A673 (cell line): Measurements from ENCODE around the gene ZNF23. TPM values are rescaled to one million over a fixed set of nuclear protein-coding genes. Genes with fewer than 3 reads are reported as not detected.

ENCODE experiments used
- BruUV-seq: library from RNA; stranded (reverse); fragments of 400-500 nt; replicated peaks from 2 replicates; lab custom pipeline; 2021; lab: Mats Ljungman, UMichigan
- CTCF ChIA-PET: fragments of 300-600 bp; sonication (Branson Sonifier 250); formaldehyde crosslinking; loops from one replicate; lab custom pipeline; 2022; ENCODE audit warnings: antibody characterized with exemption; lab: Charles Lee
- POLR2A ChIA-PET: fragments of 300-600 bp; sonication (Branson Sonifier 250); formaldehyde crosslinking; loops from one replicate; lab custom pipeline; 2022; ENCODE audit warnings: antibody characterized with exemption; ENCODE audit not compliant: low non-redundant PET; lab: Charles Lee
- DNase-seq: peaks from one replicate; pipeline ENCODE4 v3.0.0-alpha.2; 2015; ENCODE audit warnings: low spot score
- H3K27ac ChIP-seq: fragments of 200-600 bp; sonication (generic); 2 replicates; pipeline ENCODE4 v1.5.1; 2016; ENCODE audit warnings: mixed run types, low read depth, mild to moderate bottlenecking, mixed read lengths, antibody characterized with exemption, low read length; ENCODE audit not compliant: poor library complexity, severe bottlenecking
- H3K27me3 ChIP-seq: fragments of 200-600 bp; sonication (generic); replicated peaks from 2 replicates; pipeline ENCODE4 v1.6.1; 2017; ENCODE audit warnings: mixed run types, low read depth, mild to moderate bottlenecking, mixed read lengths, antibody characterized with exemption, low read length; ENCODE audit not compliant: insufficient read depth, poor library complexity
- H3K36me3 ChIP-seq: fragments of 200-600 bp; sonication (generic); 2 replicates; pipeline ENCODE4 v1.6.1; 2016; ENCODE audit warnings: mixed run types, mild to moderate bottlenecking, mixed read lengths, antibody characterized with exemption, low read length; ENCODE audit not compliant: insufficient read depth, poor library complexity, severe bottlenecking
- H3K4me1 ChIP-seq: fragments of 200-600 bp; sonication (generic); 2 replicates; pipeline ENCODE4 v1.6.1; 2017; ENCODE audit warnings: mixed run types, mild to moderate bottlenecking, mixed read lengths, antibody characterized with exemption, low read length; ENCODE audit not compliant: insufficient read depth, poor library complexity, severe bottlenecking
- H3K4me3 ChIP-seq: fragments of 200-600 bp; sonication (generic); 2 replicates; pipeline ENCODE4 v1.5.1; 2016; ENCODE audit warnings: low read depth, mixed run types, mild to moderate bottlenecking, mixed read lengths, low read length; ENCODE audit not compliant: poor library complexity, severe bottlenecking
- H3K9me3 ChIP-seq: fragments of 200-600 bp; sonication (generic); 2 replicates; pipeline ENCODE4 v1.6.1; 2016; ENCODE audit warnings: mixed run types, low read depth, mild to moderate bottlenecking, mixed read lengths, antibody characterized with exemption, low read length; ENCODE audit not compliant: poor library complexity, severe bottlenecking
- EZH2 ChIP-seq: fragments of 200-600 bp; sonication (generic); IDR thresholded peaks from 2 replicates; pipeline ENCODE4 v1.6.1; 2017; ENCODE audit warnings: borderline replicate concordance, low read depth, mild to moderate bottlenecking, mixed read lengths, antibody characterized with exemption, low read length; ENCODE audit not compliant: poor library complexity, severe bottlenecking
- intact Hi-C: fragments of 100-400 bp; cut with micrococcal nuclease; formaldehyde crosslinking; loops from one replicate; pipeline ENCODE4 v1.10.0; 2022; ENCODE audit not compliant: unreplicated experiment
- total RNA-seq: library from RNA; stranded (reverse); gene quantifications from 2 replicates; pipeline ENCODE4 v1.2.3, GENCODE V29; 2021
- TF ChIP-seq, protein P1 (sequence below): fragments of 300-800, 200-600 bp; sonication (generic); conservative IDR thresholded peaks from 2 replicates; pipeline ENCODE4 v1.5.1; 2017; ENCODE audit warnings: low read depth, mild to moderate bottlenecking, antibody characterized with exemption, low read length, moderate library complexity, mixed read lengths

The ZNF23 gene
- total RNA-seq, 1 experiment from 2014 or later, result 10.2 TPM

- BruUV-seq, result no TSS peak
- POLR2A ChIA-PET, result no interaction called here
- Histone ChIP-seq H3K27ac (no peak overlapping the region), H3K4me3 (no peak overlapping the region), H3K36me3 (peaks cover 11% of the 10 kb centered on the region), H3K9me3 (peaks cover 34% of the 10 kb centered on the region), H3K4me1 (no peaks in the 10 kb centered on the region), H3K27me3 (peaks cover 2% of the 10 kb centered on the region)
- TF ChIP-seq, protein P1, sequence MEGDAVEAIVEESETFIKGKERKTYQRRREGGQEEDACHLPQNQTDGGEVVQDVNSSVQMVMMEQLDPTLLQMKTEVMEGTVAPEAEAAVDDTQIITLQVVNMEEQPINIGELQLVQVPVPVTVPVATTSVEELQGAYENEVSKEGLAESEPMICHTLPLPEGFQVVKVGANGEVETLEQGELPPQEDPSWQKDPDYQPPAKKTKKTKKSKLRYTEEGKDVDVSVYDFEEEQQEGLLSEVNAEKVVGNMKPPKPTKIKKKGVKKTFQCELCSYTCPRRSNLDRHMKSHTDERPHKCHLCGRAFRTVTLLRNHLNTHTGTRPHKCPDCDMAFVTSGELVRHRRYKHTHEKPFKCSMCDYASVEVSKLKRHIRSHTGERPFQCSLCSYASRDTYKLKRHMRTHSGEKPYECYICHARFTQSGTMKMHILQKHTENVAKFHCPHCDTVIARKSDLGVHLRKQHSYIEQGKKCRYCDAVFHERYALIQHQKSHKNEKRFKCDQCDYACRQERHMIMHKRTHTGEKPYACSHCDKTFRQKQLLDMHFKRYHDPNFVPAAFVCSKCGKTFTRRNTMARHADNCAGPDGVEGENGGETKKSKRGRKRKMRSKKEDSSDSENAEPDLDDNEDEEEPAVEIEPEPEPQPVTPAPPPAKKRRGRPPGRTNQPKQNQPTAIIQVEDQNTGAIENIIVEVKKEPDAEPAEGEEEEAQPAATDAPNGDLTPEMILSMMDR, result no peak
- TF ChIP-seq EZH2, result no peak
- CTCF ChIA-PET, result no interaction called here
- no peak for DNase-seq
- intact Hi-C loops, result loop anchor here (10.0 kb wide), 1 partner anchor 59 kb away; no protein-coding TSS in a partner anchor
Measured at GRCh38 chr16:71443714-71444113, 18.3 kb downstream of the ZNF23 start.

- no peak within 1 kb of the TSS for H3K27ac ChIP-seq
- intact Hi-C loops, result loop anchor here (10.0 kb wide), 1 partner anchor 57 kb away; no protein-coding TSS in a partner anchor
- CTCF ChIA-PET, result no interaction called here
- BruUV-seq, result no TSS peak
- POLR2A ChIA-PET, result no interaction called here
- H3K4me1 ChIP-seq, result no peaks in the 10 kb centered on the region
- no peak for DNase-seq
- H3K4me3 ChIP-seq, result no peak within 1 kb of the TSS
- H3K9me3 ChIP-seq, result peaks cover 17% of the 10 kb centered on the region
- H3K27me3 ChIP-seq, result peaks cover 7% of the 10 kb centered on the region
- H3K36me3 ChIP-seq, result no peaks in the 10 kb centered on the region
- TF ChIP-seq EZH2, result no peak
- TF ChIP-seq, protein P1, result no peak
Measured at GRCh38 chr16:71442051-71442440, 20.0 kb downstream of the ZNF23 start, which contains the start of gene TLE7. TLE7 (minus strand) TSS chr16:71442054; CDS start chr16:71433324, 8,730 bp downstream.

DNA sequence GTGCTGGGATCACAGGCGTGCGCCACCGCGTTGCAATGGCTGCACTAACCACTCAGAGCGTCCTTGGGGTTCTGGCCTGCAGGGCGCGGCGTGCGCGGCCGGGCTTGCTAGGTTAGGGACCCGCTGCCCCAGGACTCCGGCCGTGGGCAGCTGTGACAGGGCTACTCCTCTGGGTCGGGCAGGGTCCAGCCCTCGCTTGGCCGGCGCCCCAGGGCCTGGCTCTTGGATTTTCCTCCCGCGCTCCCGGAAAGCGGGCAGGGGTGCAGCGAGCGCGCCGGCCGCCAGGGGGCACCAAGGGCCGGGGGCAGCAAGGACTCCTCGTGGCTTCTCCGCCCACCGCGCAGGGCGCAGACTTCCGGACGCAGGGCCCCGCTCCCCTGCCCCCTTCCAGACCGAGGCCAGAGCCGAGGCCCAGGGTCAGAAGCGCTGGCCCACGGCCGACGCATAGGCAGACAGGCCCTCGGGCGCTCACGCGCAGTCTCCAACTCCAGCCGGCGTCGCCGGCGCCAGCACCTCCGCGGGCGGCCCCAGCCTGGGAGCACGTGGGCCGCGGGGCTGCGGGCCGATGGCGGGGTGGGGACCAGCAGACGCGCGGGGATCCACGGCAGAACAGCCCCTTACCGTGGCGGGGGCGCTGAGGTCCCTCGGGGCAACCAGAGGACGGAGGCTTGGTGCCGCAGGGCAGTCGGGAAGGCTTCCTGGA, 20.5 kb downstream of the ZNF23 start:
- no peak overlapping the region for H3K27ac ChIP-seq
- peaks cover 7% of the 10 kb centered on the region for H3K27me3 ChIP-seq
- ChIA-PET CTCF (no interaction called here), POLR2A (no interaction called here)
- no peaks in the 10 kb centered on the region for H3K36me3 ChIP-seq
- BruUV-seq, result no TSS peak
- no peak overlapping the region for H3K4me3 ChIP-seq
- intact Hi-C loops, result loop anchor here (10.0 kb wide), 1 partner anchor 57 kb away; no protein-coding TSS in a partner anchor
- TF ChIP-seq, protein P1, result peak; percentile 39; the same call in 1 of the 2 replicates
- no peak for TF ChIP-seq EZH2
- peaks cover 11% of the 10 kb centered on the region for H3K9me3 ChIP-seq
- H3K4me1 ChIP-seq, result no peaks in the 10 kb centered on the region
- peak; percentile 10 for DNase-seq
